Activated T-cell treated with anti-CD3 and anti-CD28 coated beads for 4 hours (primary cell): ENCODE results near the gene PIK3R1.

ENCODE experiments used
- DNase-seq: peaks from one replicate; pipeline ENCODE4 v3.0.0-alpha.2; 2020

PIK3R1 gene

DNA sequence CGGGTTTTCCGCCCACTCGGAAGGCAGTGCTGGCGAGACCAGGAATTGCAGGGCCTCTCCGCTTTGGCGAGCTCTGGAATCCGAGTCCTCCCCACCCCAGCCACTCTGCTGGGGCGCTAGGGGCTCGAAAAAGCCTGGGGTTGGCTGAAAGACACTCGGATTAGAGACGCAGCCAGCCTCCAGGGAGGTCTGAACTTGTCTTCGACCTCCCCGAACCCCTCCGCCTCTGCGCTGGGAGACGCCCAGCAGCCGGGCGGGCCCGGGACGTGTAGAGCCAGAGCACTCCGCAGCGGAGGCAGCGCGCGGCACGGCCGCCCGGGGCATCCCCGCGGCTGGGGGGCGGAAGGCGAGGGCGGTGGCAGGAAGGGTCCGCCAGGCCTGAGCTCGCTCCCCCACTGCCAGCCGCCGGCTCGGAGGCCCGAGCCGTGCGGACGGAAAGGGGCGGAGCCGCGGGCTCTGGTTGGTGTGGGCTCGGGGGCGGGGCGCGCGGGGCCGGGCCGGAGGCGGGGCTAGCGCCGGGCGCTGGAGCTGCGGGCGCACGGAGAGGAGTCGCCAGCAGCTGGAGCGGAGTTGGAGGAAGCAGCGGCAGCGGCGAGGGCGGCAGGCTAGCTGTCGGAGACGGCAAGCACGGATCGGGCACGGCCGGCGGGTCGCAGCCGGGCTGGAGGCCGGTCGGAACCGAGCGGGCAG, at the start of gene PIK3R1:
TSS of gene PIK3R1 (plus strand) at position 549 of the 690 bp plus-strand sequence. CDS start 10,920 bp downstream, outside the sequence.
- DNase-seq: peak; percentile 83

DNA sequence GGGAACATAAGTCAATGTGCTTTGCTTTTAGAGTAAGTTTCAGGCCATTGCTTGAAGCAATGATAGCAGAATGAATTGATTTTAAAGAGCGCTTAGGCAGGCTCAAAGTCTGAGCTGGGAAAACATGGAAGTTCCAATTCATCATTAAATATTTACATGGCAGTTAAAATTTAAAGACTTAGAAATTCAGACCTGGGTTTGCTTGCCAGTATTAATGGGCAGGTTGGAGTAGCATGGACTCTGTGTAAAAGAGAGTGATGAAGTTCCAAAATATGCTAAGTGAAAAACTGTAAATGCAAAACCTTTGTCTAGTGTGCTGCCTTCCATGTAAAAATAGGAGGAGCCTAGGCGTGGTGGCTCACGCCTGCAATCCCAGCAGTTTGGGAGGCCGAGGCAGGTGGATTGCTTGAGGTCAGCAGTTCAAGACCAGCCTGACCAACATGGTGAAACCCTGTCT, 48.3 kb upstream of the PIK3R1 start:
- DNase-seq: no peak

DNA sequence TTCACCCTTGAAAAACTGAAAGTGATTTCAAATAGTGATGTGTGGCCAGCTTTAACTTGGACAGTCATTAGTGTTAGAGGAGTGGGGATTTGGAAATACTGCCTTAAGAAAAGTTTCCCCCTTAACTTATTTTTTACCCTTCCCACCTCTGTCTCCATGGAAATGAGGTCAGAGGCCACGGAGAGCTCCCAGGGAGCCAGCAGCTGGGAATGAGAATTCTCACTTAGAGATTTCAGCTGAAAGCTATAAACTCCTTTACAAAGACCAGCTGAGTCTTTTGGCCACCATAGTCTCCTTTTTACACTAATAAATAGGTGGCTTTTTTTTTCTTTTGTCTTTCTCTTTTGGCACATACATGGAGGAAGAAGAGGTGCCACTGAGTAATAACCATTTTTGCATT, 45.7 kb upstream of the PIK3R1 start:
- DNase-seq: no peak

DNA sequence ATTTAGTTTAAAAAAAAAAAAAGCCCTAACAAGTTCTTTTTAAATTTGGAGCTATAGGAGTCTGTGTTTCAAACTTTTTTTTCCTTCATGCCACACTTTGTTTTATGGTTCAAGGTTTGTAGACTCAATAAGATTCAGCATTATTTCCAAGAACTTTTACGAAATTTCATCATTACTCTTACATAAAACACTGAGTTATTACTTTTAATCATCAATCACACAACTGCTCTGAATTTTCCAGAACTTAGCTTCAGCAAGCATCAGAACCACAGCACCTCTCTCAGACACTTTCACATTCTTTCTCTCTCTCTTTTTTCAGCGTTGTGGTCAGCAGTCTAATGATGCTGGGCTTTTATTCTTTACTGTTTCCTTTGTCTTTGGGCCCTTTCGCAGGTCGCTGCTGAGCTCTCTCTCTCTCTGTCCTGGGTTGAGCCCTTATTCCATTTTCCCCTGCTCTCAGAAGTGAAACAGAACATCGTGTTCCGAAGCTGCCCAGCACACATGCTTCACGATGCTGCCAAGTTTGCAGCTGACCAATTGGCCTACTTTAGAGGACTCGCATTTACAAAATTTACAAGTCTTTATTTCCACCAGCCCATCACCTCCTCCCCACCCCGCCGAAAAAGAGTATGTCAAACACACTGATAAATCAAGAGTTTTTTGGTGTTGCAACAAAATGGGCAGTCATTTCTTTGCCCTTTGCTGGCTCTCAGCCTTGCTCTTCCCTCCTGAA, 44.6 kb upstream of the PIK3R1 start:
- DNase-seq: no peak

DNA sequence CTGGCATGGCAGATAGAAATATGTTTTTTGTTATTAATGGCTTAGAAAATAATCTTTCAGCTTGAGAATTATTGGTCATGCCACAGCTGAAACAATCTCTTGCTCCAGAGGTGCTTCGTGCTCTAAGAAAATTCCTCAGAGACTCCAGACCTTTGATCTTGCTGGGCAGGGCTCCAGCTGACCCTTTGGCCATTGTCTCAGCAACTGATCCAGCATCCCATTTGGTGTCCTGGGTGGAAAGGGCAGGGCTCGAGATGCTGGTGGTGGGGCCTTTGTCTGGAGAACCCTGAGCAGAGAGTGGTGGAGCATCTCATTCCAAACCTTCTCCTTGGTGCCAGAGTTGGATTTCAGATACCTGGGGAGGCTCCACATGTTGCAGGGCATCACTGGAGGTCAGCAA, 43.2 kb upstream of the PIK3R1 start:
- no peak for DNase-seq

DNA sequence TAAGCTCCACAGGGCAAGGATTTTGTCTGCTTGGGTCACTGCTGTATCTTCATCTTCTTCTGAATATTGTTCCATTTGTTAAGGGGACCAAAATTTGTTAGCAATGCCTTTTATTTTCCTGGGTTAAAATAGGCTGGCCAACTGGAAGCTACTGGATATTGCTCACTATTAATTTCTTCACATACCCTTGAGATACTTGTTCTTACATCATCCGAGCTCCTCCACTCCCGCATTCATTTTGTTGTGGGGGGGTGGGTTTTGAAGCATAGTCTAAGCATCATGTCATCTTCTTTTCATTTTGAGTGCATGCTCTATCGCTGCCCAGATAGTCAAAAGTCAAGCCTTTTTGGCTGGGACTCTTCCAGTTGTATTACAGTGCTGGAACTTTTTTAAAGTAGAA, 42.5 kb upstream of the PIK3R1 start:
- DNase-seq: no peak

DNA sequence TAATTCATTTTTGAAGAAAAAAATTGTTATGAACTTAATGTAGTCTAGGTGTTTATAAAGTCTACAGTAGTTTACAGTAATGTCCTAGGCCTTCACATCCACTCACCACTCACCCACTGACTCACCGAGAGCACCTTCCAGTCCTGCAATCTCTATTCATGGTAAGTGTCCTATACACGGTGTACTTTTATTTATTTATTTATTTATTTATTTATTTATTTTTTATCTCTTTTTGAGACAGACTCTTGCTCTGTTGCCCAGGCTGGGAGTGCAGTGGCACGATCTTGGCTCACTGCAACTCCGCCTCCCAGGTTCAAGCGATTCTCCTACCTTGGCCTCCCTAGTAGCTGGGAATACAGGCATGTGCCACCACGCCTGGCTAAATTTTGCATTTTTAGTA, 39.3 kb upstream of the PIK3R1 start:
- no peak for DNase-seq

DNA sequence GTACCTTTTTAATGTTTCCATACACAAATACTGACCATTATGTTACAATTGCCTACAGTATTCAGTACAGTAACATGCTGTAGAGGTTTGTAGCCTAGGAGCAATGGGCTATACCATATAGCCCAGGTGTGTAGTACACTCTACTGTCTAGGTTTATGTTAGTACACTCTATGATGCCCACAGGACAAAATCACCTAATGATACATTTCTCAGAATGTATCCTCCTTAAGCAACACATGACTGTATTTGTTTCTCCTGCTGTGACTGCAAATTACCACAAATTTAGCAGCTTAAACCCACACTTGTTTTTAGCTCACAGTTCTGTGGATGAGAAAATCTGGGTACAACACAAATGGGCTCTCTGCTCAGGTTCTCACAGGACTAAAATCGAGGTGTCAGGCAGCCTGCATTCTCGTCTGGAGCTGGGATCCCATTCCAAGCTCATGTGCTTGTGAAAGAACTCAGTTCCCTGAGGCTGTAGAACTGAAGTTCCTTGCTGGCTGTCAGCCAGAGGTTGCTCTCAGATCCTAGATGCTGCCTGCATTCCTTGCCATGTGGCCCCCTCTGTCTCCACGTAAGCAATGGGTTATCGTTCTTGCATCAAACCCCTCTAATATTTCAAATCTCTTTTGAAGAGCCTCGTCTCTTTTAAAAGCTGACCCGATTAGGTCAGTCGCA, 38.6 kb upstream of the PIK3R1 start:
- no peak for DNase-seq

DNA sequence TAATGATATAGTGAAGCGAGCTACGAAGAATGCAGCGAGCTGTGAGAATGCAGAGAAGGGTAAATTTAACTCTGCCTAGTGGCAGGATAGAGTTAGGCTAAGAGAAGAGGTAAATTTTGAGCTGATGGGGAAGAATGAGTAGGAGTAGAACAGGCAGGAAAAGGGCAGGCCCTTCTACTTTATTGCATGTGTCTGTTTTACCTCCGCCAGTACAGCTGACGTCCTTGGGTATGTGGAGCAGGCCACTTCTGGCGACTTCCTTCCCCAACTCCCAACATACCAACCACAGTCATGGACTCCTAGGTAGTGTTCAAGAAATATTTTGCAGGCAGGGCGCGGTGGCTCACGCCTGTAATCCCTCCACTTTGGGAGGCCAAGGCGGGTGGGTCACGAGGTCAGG, 37.9 kb upstream of the PIK3R1 start:
- DNase-seq: no peak

DNA sequence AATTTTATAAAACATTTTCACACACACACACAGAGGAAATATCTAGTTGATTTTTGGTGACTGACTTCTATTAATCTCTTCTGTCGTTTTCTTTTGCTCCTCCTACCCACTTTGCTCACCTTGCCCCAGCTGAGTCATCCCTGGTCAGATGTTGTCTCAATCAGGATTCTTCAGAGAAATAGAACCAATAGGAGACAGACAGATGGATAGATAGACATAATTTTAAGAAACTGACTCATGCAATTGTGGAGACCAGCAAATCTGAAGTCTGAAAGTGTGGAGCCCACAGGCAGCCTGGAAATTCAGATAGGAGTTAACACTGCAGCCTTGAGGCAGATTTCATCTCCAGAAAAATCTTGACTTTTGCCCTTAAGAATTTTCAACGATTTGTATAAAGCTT, 37.0 kb upstream of the PIK3R1 start:
- DNase-seq: no peak

DNA sequence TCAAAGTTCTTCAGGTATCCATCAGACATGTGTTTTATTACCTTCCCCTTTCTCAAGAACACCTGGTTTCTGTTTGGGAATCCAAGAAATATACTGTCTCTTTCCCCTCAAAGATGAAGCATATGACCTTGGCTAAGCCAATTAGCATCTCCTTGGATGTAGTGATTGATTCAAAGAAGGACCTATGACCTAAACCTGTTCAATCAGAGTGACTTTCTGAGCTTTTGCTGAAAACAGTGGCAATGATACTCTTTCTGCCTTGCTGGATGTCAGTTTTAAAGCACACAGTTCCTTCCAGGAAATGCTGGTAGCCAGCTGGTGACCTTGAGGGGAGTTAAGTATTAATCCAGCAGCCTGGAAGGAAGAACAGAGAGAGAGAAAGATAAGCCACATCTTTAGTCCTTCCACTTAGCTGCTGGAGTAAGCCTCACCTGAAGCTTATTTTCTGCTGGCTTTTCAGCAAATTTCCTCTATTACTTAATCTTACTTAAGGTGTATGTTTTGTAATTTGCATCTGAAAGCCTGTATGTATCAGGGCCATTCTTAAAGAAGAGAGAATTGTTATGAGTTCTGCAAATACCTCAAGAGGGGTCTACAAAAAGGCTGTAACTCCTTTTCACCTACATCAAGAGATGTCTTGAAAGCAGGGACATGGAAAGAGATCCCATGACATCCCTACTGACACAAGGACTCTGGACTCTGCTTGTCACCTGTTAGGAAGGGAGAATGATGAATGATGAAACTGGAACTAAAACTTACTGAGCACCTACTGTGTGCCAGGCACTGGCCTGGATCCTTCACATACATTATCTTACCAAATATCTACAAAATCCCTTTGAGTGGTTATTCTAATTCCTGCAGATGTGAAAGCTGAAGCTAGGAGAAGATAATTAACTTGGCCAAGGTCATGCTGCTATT, 35.2 kb upstream of the PIK3R1 start:
- DNase-seq: no peak

DNA sequence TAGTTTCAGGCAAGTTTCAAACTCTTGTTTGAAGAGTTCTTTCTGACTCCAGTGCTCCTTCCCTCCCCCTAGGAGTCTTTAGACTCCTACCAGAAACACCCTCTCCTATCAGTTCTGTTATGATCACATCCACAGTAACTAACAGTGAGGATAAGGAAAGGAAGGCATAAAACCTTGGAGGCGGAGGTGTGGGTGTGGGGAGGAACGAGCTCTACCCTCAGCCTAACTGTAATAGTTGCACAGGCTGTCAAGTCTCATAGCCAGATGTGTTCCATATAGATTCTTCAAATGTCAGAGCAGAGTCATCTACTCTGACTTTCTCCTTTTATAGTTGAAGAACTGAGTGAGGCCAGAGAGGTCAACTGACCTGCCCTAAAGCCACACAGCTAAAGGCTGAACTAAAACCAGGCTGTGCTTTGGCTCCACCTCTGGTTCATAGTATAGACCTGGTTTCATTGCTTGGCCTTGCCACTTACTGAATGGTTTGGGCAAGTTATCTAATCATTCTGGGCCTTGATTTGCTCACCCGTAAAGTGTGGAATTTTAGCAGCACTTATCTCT, 34.4 kb upstream of the PIK3R1 start:
- no peak for DNase-seq

DNA sequence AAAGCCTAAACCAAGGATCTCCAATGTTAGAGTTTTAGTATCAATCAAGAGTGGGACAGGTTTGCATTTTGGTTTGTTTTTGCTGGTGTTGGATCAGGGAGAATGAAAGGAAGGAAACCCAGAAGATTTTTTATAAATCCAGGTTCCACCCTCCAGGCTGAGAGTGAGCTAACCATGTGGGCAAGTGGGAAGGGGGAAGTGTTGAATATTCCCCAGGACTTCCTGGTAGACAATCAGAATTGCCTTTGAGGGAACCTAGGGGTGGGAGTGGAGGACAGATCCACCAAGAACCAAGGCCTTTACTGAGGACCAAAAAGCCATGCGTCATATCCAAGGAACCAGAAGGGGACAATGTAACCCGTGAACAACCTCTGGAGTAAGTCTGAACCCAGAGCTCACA, 33.5 kb upstream of the PIK3R1 start:
- no peak for DNase-seq

DNA sequence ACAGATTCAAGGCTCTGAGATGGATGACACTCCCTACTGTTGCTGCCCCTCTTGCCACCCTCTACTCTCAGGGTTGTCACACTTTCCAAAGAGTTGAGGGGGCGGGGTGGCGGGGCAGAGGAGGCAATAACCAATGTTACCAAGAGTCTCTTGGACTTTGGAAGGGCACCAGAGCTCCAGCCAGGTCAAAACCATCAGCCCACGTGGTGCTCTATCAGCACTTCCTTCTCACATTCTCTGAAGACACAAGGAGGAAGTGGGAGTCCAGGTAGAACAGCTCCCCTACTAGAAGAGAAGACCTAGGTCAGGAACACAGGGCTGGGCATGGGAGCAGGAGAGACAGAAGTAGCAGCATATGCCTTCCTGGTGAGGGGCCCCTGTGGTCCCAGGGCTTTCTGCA, 33.0 kb upstream of the PIK3R1 start:
- DNase-seq: no peak

DNA sequence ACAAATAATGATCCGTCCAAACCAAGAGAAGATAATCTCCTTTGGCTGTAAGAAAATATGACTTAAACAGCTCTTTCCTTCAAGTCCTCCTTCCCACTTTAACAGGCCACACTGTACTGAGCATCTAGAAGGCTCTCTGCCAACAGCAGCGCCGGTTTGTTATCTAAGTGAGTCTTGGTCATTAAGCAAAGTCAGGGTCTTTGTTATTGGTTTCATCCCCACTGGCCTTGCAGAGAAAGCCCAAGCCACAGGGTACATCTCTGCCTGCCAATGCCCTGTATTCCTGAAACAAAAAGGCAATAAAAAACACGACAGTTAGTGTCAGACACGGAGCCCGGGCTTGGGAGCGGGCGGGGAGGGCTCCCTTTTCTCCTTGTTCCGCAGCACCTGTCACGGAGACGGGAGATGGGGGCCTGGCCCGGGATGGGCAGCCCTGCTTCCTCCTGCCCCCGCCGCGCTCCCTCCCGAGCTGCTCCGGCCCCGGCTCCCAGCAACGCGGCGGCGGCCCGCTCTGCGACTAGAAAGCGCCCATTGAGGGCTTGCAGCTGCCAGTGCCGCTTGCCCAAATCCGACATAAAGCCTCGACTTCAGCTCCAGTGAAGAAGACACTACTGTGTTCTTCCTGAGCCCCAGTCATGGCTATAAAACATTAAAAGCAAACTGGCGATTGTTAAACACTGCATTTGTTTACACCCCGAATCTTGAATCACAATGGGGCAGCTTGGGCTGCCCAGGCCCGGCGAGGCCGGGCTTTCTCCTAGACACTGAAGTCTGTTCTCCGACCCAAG, 28.1 kb upstream of the PIK3R1 start:
- DNase-seq: no peak

DNA sequence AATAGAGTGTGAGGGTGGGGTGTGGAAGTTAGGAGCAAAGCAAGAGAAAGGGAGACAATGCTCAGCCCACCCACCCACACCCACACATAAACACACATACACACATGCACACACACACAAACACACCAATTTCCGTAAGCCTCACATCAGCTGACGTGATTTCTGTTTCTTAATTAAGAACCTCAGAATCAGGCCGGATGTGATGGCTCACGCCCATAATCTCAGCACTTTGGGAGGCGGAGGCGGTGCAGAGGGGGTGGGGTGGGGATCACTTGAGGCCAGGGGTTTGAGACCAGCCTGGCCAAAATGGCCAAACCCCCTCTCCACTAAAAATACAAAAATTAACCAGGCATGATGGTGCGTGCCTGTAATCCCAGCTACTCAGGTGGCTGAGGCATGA, 26.4 kb upstream of the PIK3R1 start:
- no peak for DNase-seq

DNA sequence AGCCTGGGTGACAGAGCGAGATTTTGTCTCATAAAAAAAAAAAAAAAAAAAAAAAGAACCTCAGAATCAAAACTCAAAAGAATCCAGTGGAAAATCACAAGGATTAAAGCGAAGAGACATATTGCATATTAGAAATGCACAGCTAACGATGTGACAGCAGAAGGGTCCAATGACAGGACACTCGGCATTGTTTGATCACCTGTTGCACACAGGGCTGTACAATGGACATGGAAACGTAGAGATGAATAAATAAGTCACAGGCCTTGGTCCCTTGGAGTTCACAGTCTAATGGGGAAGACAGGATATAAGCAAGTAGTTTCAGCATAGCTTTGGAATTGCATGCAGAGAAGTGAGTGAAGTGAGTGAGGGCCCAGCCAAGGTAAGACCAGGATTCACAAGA, 25.9 kb upstream of the PIK3R1 start:
- no peak for DNase-seq

DNA sequence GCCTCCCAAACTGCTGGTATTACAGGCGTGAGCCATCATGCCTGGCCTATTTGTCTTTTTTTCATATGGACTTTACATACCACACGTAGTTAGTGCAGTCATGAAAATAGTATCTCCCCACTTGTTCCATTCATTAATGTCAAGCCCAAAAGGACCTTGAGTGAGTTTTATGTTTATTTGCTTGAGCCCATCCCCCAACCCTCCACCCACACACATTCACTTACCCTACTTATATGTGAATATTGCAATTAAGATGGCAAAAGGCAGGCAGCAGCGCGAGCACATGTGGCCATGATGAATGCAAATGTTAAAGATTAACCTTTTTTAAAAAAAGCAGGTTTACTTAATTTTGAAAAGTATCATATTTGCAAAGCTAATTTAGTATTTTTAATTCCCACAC, 24.9 kb upstream of the PIK3R1 start:
- DNase-seq: no peak

DNA sequence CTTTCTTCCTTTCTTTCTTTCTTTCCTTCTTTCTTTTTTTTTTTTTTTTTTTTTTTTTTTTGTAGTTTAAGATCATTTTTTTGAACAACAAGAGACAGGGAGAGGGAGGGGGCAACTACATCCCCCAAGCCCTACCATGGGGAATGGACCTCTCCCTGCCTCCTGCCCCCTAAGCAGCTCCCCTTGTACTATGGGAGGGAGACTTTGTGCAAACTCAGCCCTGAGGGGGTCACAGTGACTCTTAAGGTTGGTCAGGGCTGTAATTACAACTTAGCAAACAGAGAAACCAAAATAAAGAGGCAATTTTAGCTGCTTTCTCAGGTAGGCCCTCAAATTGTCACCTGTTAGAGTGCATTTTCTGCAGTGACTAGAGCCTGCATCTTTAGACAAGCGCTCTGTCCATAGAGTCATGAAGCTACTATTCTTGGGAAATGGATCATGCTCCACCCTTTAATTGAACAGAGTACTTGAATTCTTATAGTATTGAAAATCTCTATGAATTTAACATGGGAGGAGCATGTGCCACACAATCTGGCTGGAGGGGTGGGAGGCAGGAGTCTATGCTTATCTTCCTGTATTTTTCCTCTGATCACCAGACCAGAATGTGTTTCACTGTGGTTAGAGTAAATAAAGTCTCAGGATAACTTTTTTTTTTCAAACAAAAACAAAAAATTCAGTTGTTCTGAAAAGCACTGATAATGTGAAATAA, 24.3 kb upstream of the PIK3R1 start:
- no peak for DNase-seq

DNA sequence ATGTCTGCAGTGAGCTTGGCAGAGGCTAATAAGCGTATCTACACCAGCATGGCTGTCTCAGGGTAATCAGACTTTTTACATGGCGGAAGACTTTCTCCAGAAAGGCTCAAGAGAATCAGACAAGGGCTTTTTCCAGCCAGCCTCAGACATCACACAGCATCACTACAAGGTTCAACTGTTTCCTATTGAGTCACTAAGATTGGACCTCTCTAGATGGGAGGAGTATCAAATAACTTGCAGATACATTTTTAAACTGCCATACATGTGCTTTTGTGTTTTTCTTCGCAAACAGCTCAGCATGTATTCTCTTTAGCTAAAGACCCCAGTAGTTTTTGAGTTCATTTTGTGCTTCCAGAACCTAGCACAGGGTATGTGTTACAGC, 22.9 kb upstream of the PIK3R1 start:
- no peak for DNase-seq

DNA sequence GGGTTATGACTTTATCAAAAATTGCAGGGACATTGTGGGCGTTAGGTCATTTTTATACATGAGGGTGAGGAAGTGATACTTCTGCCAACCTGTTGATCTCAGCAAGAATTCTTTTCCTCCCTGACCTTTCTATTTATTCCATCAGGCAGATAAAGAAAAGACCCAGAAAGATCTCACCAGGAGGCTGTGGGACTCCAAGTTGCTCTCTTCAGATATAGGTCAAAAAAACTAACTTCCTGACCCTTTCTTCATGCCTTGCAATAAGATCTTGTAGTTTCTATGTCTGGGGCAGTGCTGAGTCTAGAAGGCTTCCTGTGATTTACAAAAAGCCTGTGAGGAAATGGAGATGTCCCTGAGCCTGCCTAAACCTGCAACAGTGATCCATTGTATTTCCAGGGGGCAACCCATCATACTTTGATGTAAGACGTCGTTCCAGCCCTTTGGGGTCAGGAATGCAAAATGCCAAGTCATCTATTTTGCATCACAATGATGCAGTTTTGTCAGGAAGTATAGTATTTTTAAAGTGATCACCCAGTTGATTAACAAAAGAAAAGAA, 22.0 kb upstream of the PIK3R1 start:
- DNase-seq: no peak
